IPS-20b (cell line): ENCODE data around the gene LYPD6B.

ENCODE experiments used
- H3K27ac ChIP-seq: one replicate; pipeline ENCODE4 v1.5.1; 2013; ENCODE audit warnings: low read length
- H3K27me3 ChIP-seq: 2 replicates; pipeline ENCODE4 v1.6.1; 2013; ENCODE audit warnings: mild to moderate bottlenecking, low read length, inconsistent platforms; ENCODE audit not compliant: insufficient read depth
- H3K36me3 ChIP-seq: 2 replicates; pipeline ENCODE4 v1.6.1; 2013; ENCODE audit warnings: low read depth, mild to moderate bottlenecking, inconsistent platforms, low read length, moderate library complexity; ENCODE audit not compliant: insufficient read depth
- H3K4me1 ChIP-seq: 2 replicates; pipeline ENCODE4 v1.6.1; 2013; ENCODE audit warnings: mild to moderate bottlenecking, control low read depth, inconsistent platforms, low read length, moderate library complexity; ENCODE audit not compliant: insufficient read depth
- H3K4me3 ChIP-seq: 2 replicates; pipeline ENCODE4 v1.5.1; 2013; ENCODE audit warnings: mild to moderate bottlenecking, low read length, inconsistent platforms
- H3K9ac ChIP-seq: 2 replicates; pipeline ENCODE4 v1.6.1; 2013; ENCODE audit warnings: low read depth, mild to moderate bottlenecking, inconsistent platforms, low read length, moderate library complexity
- H3K9me3 ChIP-seq: 2 replicates; pipeline ENCODE4 v1.6.1; 2013; ENCODE audit warnings: mild to moderate bottlenecking, low read depth, low read length, inconsistent platforms; ENCODE audit not compliant: insufficient read depth

LYPD6B gene

DNA sequence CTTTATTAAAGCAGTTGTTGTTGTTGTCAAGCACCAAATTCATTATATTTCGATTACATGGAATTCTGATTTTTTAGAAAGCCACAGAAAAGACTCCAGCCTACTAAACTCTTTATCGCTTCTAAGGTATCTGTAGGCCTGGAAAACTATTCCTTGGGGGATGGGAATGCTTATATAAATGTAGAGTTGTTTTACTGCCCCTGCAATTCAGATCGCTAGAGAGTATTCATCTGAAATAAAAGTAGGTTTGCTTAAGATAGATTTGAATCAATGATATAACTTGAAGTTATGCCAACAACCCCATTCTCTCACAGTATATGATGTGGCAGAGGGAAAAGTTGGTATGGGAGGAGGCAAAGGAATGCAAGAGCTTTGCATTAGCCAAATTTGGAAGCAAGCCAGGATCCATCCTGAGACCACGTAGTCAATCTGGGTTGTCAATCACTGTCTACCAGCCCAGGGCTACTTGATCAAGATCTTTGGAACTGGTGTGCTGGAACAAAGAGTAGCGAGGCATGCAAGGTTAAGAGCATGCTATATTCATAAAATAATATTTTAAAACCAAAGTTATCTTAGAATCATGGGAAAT, 95.9 kb downstream of the LYPD6B start:
- Histone ChIP-seq H3K27ac (no peak overlapping the region), H3K9me3 (no peaks in the 10 kb centered on the region), H3K4me3 (no peak overlapping the region), H3K27me3 (no peaks in the 10 kb centered on the region; the same call in 1 of the 2 replicates), H3K36me3 (no peaks in the 10 kb centered on the region), H3K4me1 (no peaks in the 10 kb centered on the region; the same call in 1 of the 2 replicates), H3K9ac (no peak overlapping the region)

DNA sequence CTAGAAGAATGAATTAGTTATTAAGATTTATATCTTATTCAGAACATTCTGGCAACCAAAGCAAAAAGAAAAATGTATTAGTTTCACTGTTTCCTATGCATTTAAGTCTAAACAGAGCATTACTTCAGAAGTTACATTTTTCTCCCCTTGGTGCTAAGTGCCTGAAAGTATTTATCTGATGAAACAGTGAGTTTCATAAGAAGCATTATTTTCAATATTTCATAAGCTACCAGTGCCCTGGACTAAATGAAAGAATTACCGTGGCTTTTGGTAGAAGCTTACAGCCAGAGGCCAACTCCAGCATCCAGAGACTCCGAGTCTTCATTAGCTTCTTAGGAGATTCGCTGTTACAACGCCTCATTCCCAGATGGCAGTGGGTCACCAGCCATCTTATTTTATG, 97.6 kb downstream of the LYPD6B start:
- Histone ChIP-seq H3K4me3 (no peak overlapping the region), H3K9me3 (no peaks in the 10 kb centered on the region), H3K4me1 (no peaks in the 10 kb centered on the region; the same call in 1 of the 2 replicates), H3K9ac (no peak overlapping the region), H3K27me3 (no peaks in the 10 kb centered on the region), H3K27ac (no peak overlapping the region), H3K36me3 (no peaks in the 10 kb centered on the region)

DNA sequence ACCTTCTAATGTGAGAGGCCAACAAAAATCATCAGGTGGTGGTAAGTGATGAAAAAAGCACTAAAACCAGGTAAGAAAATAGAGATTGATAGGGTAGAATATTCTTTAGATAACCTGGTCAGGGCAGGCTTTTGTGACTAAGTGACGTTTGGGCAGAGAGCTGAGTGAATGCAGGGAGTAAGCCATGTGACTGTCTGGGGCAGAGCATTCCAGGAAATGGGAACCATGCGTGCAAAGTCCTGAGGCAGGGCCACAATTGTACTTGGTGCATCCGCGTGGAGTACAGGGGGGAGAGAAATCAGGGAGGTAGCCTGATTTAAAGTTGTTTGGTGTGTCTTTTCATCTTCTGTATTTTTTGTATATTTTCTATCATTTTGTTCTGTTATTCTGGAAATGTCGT, 102.5 kb downstream of the LYPD6B start:
- H3K9ac ChIP-seq, result no peak overlapping the region
- H3K9me3 ChIP-seq, result no peaks in the 10 kb centered on the region
- H3K36me3 ChIP-seq, result no peaks in the 10 kb centered on the region
- no peak overlapping the region for H3K4me3 ChIP-seq
- H3K4me1 ChIP-seq, result no peaks in the 10 kb centered on the region; the same call in 1 of the 2 replicates
- H3K27me3 ChIP-seq, result no peaks in the 10 kb centered on the region
- no peak overlapping the region for H3K27ac ChIP-seq

DNA sequence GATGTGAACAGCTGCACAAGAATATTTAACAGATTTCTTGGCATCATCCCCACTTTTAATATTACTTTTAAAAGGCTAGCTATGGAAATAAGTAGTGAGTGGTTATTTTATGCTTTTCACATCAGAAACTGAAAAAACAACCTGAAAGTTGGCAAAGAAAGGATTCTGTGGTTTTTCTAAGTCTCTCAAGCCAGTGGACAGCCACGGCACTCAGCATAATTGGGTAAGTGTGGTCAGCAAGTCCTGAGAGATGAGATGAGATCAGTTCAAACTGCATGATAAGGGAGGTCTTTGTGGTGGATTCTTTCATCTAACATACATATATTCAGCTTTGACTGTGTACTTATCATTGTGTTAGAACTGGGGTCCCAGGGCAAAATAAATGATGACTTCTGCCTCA, 105.2 kb downstream of the LYPD6B start:
- Histone ChIP-seq H3K27ac (no peak overlapping the region), H3K9ac (no peak overlapping the region), H3K27me3 (no peaks in the 10 kb centered on the region), H3K4me3 (no peak overlapping the region), H3K36me3 (no peaks in the 10 kb centered on the region), H3K9me3 (no peaks in the 10 kb centered on the region), H3K4me1 (no peaks in the 10 kb centered on the region; the same call in 1 of the 2 replicates)

DNA sequence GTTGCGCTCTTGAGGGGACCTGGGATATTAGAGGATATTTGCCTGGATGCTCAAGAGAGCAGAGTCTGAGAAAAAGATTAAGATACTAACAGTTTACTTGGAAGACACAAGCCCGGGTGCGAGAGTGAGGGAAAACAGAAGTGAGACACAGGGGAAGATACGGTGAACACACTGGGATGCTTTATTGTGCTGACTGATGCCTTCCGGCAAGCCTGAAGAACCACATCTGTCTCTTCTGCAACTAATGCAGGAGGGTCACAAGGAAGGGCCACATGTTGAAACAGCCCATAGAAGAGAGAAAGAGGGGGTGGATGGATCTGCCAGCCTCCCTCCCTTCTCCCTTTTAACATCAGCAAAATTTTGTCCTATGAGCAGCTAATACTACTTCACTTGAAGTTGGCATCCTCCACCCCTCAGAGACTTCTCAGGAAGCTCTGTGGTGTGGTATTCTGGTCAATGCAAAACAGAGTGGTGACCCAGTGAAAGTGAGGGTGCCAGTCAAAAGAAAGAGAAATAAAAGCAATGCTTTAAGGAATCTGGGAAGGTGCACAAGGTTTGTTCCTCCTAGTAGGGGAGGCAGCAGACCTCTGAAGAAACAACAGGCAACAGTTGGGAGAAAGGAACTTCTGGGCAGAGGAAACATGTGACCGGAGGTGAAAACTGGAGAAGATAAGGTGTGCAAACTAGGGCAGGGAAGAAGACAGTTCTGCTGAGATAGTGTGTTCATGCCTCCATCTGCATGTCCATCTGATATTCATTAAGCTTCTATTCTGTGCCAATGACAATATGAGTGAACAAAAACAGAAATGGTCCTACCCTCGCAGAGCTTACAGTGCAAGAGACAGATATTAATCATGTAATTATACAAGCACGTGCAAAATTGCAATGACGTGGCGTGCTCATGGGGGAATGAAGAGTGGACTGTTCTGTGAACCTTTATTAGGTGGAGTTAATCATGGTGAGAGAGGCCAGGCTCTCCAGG, 107.1 kb downstream of the LYPD6B start:
- H3K27me3 ChIP-seq, result no peaks in the 10 kb centered on the region
- no peaks in the 10 kb centered on the region for H3K9me3 ChIP-seq
- no peaks in the 10 kb centered on the region for H3K36me3 ChIP-seq
- H3K4me1 ChIP-seq, result no peaks in the 10 kb centered on the region
- H3K27ac ChIP-seq, result no peak overlapping the region
- no peak overlapping the region for H3K9ac ChIP-seq
- H3K4me3 ChIP-seq, result no peak overlapping the region

DNA sequence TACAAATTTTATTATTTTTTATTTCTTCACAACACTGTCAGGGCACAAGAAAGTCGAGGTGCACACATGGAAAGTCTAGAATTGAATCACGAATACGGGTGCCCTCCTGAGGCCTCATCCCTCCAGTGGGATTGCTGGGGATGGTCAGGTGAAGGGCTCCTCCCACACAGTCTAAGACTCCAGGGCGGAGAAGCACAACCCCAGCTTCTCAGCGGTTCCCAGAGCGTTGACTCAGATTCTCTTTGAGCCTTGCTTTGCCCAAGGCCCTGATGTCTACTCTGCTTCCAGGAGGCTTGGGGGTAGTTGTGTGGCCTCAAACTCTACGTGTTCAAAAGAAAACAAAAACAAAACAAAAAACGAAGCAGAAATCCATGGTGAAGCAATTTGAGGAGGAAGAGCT, 108.4 kb downstream of the LYPD6B start:
- Histone ChIP-seq H3K4me1 (no peaks in the 10 kb centered on the region), H3K9me3 (no peaks in the 10 kb centered on the region), H3K27ac (no peak overlapping the region), H3K9ac (no peak overlapping the region), H3K4me3 (no peak overlapping the region), H3K27me3 (no peaks in the 10 kb centered on the region), H3K36me3 (no peaks in the 10 kb centered on the region)

DNA sequence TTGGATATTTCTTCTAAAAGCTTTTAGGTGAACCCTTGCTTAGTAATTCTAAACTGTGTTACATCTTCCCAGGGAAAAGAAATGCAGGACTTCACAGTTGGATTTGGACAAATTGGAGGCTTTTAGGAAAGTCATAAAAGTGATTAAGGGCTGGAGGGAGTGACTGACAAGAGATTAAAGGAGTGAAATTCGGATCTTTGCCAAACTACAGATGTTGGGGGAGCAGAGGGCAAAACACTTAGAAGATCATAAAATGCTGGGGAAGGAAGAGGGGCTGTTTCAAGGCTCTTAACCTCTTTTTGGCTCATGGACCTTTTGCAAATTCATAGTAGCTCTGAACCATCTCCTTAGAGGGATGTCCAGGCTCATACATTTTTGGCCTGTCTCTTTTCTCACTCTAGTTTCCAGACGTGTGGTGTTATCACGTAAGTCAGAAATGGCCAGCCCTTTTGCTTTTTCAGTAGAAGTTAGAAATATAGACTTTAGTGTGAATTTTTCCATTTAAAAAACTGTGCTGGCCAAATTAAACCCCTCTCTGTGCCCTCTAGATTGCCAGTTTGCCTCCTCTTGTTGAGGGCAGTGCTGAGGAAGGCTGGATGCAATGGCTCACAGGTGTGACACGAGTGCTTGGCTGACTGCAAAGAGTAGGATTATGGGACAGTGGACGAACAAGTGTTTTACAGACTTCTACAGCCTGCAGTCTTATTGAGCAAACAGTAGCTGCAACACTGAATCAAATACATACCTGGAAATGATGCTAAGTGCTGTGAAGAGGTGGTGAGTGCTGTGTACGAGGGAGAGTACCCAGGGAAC, 109.9 kb downstream of the LYPD6B start:
- H3K4me1 ChIP-seq, result peaks cover 5% of the 10 kb centered on the region; the same call in 1 of the 2 replicates
- no peaks in the 10 kb centered on the region for H3K9me3 ChIP-seq
- H3K27ac ChIP-seq, result no peak overlapping the region
- H3K27me3 ChIP-seq, result no peaks in the 10 kb centered on the region
- H3K9ac ChIP-seq, result no peak overlapping the region
- no peak overlapping the region for H3K4me3 ChIP-seq
- no peaks in the 10 kb centered on the region for H3K36me3 ChIP-seq

DNA sequence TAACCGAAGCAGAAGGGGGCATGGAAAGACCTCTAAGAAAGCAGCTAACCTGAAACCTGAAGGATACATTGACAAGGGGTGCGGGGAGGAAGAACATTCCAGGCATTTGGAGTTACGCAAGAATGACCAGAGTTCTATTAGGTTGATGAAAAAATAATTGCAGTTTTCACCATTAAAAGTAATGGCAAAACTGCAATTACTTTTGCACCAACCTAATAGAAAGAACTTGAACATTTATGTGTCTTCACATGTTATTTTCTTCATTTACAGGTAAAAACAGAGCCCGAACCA, 110.5 kb downstream of the LYPD6B start:
- H3K4me3 ChIP-seq, result no peak overlapping the region
- H3K36me3 ChIP-seq, result no peaks in the 10 kb centered on the region
- H3K9ac ChIP-seq, result no peak overlapping the region
- peaks cover 5% of the 10 kb centered on the region; the same call in 1 of the 2 replicates for H3K4me1 ChIP-seq
- H3K27me3 ChIP-seq, result no peaks in the 10 kb centered on the region
- H3K9me3 ChIP-seq, result no peaks in the 10 kb centered on the region
- H3K27ac ChIP-seq, result no peak overlapping the region

DNA sequence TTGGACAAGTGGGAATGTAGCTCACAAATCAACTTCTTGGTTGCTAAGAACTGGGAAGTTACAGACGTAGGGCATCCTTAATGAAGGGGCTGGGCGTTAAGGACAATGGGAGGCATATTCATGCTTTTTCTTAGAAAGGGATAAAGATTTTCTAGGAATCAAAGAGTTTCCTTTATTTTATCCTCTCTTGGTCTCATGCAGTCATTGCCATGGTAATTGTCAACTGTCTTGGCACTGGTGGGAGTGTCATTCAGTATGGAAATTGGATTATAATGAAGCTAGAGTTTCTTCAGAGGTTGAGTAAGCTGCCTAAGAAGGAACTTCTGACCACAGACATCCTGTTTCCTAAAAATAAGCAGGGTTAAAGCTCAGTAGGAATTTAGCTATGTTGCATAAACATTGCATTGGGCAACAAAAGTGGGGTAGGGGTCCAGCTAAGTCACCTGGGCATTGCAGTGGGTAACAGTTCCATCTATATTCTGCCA, 114.0 kb downstream of the LYPD6B start:
- H3K27ac ChIP-seq, result no peak overlapping the region
- no peak overlapping the region for H3K9ac ChIP-seq

DNA sequence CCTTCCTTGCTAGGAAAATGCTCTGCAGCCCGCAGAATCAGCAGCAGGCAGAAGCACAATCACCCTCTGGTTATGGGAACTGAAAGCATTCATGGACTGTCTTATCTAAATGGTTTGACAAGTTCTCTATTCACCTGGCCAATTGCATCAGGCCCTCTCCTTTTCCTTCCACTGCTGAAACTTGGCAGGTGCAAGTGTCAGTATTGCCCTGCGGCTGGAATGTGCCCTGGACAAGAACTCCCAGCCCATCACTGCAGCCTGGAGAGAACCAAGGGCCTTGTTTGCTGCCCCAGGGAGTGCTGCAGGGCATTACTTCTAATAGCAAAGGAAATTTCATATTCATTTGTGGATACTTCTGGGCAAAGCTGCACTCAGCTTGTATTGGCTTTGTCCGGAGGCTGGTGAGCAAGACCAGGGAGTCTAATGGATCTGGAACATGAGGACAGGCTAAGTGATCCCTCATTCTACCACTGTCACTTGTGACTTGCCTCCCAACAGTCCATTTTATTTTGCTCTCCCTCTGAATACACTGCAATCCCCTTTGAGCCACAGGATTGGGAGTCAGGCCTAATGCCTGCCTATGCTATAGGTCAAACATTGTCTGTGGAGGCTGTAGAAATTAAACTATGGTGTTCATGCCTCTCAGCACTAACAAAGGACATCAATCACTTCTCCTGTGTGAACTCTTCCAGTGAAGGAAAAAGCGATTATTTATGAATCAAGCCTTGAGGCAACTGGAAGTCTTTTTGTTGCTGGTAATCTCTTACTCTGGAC, 116.9 kb downstream of the LYPD6B start:
- Histone ChIP-seq H3K4me1 (peaks cover 10% of the 10 kb centered on the region; the same call in 1 of the 2 replicates), H3K27ac (no peak overlapping the region), H3K36me3 (no peaks in the 10 kb centered on the region), H3K9ac (no peak overlapping the region), H3K4me3 (no peak overlapping the region), H3K9me3 (no peaks in the 10 kb centered on the region), H3K27me3 (no peaks in the 10 kb centered on the region)

More for the DNA sequence above, 114.0 kb downstream of the LYPD6B start:
- H3K9me3 ChIP-seq, result no peaks in the 10 kb centered on the region
- peaks cover 5% of the 10 kb centered on the region; the same call in 1 of the 2 replicates for H3K4me1 ChIP-seq
- no peaks in the 10 kb centered on the region for H3K27me3 ChIP-seq
- no peak overlapping the region for H3K4me3 ChIP-seq
- H3K36me3 ChIP-seq, result no peaks in the 10 kb centered on the region

DNA sequence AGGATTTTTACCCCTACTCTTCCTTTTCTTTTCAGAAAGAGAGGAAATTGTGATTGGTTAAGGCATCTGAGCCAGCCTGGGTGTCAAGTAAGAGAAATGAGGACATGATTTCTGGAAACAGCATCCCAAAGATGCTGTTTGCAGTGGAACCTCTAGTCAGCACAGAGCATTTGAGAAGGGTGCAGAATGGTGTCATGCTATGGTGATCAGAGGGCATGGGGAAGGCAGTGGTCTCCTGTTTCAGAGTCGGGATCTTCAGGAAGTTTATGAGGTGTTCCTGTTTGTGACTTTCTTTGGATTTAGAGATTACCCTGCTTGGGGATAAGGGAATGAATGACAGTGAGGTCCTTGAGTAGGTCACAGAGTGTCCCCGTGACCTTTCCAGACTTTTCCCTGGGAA, 117.5 kb downstream of the LYPD6B start:
- no peaks in the 10 kb centered on the region for H3K27me3 ChIP-seq
- H3K9ac ChIP-seq, result no peak overlapping the region
- peaks cover 10% of the 10 kb centered on the region; the same call in 1 of the 2 replicates for H3K4me1 ChIP-seq
- H3K4me3 ChIP-seq, result no peak overlapping the region
- no peaks in the 10 kb centered on the region for H3K9me3 ChIP-seq
- H3K36me3 ChIP-seq, result no peaks in the 10 kb centered on the region
- no peak overlapping the region for H3K27ac ChIP-seq
